GM19238 (cell line): ENCODE data around the gene UQCC2.

Experiments used
- DNase-seq: peaks from one replicate; pipeline ENCODE4 v3.0.0; 2011; ENCODE audit warnings: low spot score; ENCODE audit not compliant: insufficient read length

The UQCC2 gene

GRCh38 chr6:33725891-33726673 lies 14.6 kb upstream of the UQCC2 start:
- DNase-seq: no peak

GRCh38 chr6:33725222-33725621 lies 13.7 kb upstream of the UQCC2 start:
- DNase-seq: no peak

DNA sequence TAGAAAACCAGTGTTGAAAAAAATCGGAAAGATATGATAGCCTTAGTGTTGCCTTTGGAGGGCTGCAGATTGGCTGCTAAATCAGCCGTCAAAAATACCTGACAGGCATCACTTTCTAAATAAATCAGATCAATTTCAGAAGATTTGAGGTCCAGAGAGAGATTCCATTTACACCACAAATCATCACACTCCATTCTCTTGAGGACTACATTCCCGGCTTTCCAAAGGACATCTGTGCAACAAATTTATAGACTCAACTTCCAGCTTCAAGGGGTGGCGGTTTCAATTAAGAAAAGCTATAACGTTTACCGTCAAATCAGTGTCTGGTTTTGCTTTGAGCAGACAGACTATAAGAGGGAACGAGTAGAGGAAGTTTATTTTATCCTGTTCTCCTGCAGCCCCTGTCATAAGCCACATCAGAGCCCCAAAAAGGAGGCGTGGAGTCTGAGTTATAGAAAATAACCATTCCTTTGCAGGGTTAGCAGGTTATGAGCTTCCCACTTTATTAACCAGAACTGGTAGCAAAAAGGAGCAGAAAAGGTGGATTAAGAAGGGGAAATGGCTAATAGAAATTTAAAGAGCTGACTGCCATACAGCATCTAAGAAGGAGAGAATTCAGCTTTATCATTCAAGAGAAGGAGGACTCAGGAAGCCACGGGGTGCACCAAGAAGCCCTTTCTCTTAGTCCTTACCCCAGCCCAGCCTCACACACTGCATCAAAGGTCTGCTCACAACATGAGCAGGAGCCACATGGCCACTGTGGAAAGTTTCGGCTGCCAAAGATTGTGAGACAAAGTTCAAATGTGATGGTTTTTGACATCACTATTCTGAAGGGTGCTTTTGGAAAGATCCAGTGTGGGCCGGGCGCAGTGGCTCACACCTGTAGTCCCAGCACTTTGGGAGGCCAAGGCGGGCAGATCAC lies 12.9 kb upstream of the UQCC2 start:
- DNase-seq: no peak

GRCh38 chr6:33723371-33724085 lies 12.0 kb upstream of the UQCC2 start:
- no peak for DNase-seq

DNA sequence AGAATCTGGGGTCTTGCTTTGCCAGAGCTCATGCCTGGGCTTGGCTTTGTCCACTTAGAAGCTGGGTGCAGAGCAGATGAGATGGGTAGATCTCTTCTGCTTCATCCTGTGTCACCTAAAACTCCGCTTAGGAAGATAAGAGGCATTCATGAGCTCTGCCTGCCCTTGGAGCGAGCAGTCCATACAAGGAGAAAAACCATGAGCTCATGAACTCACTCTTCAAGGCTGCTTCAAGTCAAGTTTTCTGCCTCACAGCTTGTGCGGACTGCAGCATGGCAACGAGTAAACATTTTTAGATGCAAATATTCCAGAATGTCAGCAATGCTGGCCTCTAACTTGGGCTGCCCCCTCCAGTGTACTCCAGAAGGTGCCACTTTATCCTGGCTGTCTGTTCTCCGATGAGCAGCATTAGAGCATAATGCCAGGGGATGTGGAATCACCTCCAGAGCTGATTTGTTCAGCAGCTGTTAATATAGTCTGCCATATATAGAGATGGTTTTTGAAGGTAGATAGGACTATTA lies 10.7 kb upstream of the UQCC2 start:
- no peak for DNase-seq

DNA sequence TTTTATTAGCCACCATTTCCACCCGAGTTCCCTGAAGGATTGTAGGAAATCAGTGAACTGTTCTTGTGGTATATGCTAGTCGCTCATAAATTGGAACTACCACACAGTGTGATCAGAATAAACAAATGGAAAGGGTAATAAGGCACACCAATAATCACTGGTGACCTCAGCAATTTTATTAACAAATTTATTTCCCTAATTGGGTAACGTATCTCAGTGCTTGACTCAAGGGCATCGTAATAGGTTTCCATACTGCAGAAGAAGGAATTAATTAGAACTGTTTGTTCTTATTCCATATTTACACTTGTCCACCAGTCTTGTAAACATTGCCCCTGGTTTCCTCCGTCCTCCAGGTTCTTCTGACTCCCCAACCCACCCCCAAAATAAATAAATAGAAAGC lies 10.0 kb upstream of the UQCC2 start:
- no peak for DNase-seq

DNA sequence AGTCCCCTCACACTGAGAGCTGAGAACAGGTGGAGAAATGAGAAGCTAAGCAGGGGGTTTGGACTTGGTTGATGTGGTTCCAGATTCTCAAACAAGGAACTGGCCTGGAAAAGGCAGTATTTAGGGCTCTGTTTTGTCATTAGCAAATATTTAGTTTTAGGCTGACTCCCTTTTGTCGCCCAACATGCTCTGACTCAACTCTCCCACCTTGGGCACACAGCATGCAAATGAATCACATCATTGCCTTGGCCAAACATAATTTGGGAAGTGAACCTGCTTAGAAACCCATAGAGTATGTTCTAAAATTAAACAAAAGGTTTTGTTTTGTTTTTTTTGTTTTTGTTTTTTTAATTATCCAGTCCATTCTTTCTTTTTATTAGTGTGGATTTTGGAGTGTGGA lies 9.5 kb upstream of the UQCC2 start:
- DNase-seq: no peak

DNA sequence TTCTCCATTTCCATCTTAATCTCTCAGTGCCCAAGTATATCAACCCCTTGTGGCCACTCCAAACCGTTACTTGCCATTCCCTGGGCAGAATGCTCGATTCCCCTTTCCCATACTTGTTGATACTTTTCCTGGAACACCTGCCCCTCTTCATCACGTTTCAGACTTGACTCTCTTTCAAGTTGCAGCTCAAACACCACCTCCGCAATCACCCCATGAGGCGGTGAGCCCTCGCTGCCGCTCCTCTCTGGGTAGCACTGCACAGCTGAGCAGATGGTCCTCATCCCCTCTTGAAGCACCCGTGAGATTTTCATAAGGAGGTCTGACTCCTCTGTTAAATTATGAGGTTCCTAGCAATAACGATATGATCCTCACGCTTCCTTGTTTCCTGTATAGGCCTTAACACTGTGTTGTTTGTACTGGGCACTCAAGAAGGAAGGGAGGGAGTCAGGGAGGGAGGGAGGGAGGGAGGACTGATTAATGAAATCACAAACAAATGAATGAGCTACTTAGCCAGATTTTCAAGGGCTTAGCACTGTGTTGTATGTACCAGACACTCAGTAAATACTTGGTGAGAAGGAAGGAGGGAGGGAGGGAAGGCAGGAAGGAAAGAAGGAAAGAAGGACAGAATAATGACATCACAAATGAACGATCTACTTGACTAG lies 8.0 kb upstream of the UQCC2 start:
- no peak for DNase-seq

DNA sequence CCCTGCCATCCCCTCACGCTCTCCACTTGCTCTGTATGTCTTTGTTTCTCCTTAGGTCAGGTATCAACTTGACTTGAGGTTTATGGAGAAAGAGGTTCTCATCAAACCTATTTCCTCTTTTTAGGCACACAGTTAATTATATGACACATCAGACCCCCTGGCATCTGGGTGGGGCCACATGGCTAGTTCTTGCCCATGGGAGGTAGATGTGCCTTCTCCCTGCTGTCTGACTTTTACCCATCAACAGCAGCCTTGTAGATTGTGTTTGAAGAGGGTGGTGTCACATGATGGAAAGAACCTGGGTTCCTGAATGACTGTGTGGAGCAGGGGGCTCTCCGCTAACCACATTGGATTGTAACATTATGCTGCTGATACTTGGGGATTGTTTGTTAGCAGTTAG lies 7.2 kb upstream of the UQCC2 start:
- DNase-seq: no peak

GRCh38 chr6:33717934-33718455 lies 6.5 kb upstream of the UQCC2 start:
- DNase-seq: no peak

DNA sequence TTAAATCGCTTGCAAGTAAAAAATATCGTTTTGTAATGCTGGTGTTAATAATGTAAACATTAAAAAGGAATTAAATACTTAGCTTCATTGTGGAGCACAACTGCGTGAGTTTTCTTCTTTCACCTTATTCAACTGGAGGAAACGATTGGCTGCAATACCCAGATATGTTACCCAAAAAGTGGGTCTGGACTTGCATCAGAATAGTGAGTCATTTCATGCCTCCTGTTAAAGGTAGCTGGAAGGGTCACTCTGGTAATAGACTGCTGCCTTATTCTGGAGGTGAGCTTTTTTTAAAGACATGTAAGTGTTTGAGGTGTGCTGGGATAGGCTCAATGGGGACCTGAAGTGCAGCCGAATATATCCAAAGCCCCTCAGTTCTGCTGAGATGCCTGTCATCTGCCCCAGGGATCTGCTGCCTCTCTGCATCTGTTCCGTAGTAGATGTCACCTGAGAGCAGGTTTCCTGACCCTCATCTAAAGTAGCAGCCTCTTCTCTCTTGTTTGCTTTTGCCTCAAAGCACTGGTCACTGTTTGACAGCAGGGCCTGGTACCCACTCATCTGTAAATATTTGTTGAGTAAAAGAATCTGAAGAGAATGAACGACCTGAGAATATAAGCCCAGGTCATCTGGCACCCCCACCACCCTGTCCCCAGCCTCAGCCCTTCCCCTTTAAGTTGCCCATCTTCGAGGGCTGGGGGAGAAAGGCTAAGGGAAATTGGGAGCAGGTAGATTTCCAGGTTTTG lies 5.6 kb upstream of the UQCC2 start:
- no peak for DNase-seq

GRCh38 chr6:33716379-33716778 lies 4.9 kb upstream of the UQCC2 start:
- no peak for DNase-seq

DNA sequence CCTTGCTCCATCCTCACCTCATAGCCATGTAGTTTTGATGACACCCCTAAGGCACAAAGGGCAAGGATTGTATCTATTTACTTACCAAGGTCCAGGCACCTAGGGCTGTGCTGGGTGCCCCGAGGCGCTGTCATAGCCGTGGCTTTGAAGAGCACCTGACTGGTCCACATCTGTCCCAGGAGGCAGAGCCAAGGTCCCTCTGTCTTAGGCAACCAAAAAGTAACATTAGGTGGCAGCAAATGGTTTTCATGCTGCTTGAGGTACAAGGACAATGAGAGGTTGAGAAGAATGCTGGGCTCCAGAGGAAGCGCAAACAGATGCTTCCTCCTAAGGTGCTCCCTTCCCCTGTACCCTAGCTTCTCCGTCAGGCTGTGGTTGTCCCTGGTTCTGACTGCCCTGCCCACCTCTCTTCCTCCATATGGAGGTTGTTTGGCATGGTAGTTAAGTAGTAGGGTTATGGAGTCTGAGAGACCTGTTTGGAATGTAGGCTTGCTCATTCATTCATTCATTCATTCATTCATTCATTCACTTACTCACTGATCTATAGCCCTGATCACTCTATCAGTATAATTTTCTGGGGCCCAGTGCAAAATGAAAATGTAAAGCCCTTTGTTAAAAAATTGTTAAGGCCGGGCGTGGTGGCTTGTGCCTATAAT lies 3.0 kb upstream of the UQCC2 start:
- DNase-seq: no peak

- DNase-seq: no peak
Observed at GRCh38 chr6:33713786-33714185, 2.3 kb upstream of the UQCC2 start.

GRCh38 chr6:33712914-33713313 lies 1.4 kb upstream of the UQCC2 start:
- no peak for DNase-seq

DNA sequence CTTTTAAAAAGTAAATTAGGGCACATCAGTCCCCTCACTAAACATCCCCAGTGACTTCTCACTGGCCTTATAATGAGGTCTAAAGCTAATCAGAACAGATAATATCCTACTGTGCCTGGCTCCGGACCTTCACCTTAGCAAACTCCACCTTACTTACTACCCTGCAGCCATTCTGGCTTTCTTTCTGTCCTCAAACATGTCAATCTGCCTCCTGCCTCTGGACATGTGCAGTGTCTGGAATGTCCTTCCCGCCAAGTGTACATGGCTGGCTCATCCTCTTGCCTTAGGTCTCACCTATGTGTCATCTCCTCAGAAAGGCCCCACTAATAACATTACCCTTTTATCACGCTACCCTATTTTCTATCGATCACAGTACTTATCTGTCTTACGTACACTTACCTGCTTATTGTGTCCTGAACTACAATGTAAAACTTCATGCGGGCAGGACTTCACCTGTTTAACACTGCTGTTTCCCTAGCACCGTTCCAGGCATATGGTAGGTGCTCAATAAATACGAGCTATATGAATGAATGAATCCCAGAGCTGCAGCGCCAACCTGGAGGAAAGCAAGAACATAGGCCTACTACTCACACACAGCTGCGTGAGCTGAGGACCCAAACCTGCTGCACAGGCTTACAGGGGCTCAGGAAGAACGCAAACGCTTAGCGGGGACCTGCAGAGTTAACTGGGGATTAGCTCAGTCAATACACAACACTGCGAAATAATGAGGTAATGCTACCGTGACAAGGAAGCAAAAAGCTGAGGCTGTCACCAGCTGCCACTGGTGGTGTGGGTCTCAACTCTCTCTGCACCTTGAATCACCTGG lies 991 bp downstream of the UQCC2 start:
- no peak for DNase-seq

- no peak for DNase-seq
Observed at GRCh38 chr6:33709605-33710295, 1.8 kb downstream of the UQCC2 start.

- no peak for DNase-seq
Observed at GRCh38 chr6:33708516-33709204, 2.8 kb downstream of the UQCC2 start.
